HK-2 (cell line): Measurements from ENCODE around the gene KCNJ14.
A peak's percentile ranks its signal among the peaks of the same experiment; 100 is the strongest.

ENCODE experiments used
- DNase-seq: peaks from one replicate; pipeline ENCODE4 v3.0.0-alpha.2; 2018; ENCODE audit not compliant: unreplicated experiment

The KCNJ14 gene

GRCh38 chr19:48507911-48508439 is 52.6 kb downstream of the KCNJ14 start:
- no peak for DNase-seq

- DNase-seq = no peak
Observed at GRCh38 chr19:48508729-48509411, 53.5 kb downstream of the KCNJ14 start.

GRCh38 chr19:48509467-48510194 is 54.3 kb downstream of the KCNJ14 start:
- no peak for DNase-seq

GRCh38 chr19:48510421-48511268 is 55.3 kb downstream of the KCNJ14 start:
- peak; percentile 39 for DNase-seq

GRCh38 chr19:48511321-48511731 is 56.0 kb downstream of the KCNJ14 start:
- DNase-seq = no peak

GRCh38 chr19:48511800-48512503 is 56.6 kb downstream of the KCNJ14 start, which contains the start of gene LMTK3:
TSS of gene LMTK3 (minus strand) at chr19:48511835. CDS start at chr19:48511576, 259 bp downstream.
- no peak for DNase-seq

GRCh38 chr19:48512504-48513288 is 57.3 kb downstream of the KCNJ14 start:
- no peak for DNase-seq

GRCh38 chr19:48513289-48514122 is 58.1 kb downstream of the KCNJ14 start:
- DNase-seq = peak; percentile 56

- DNase-seq = no peak
Observed at GRCh38 chr19:48514123-48514458, 58.7 kb downstream of the KCNJ14 start.

- no peak for DNase-seq
Observed at GRCh38 chr19:48516536-48516935, 61.2 kb downstream of the KCNJ14 start.
